Right kidney (tissue), 1 donor: ENCODE data around the gene CR1.
A peak's percentile ranks its signal among the peaks of the same experiment; 100 is the strongest.
"Not testable (repeated sequence)": the region's sequence is repeated elsewhere in the genome, so short reads cannot be mapped to it uniquely, and the experiment has no call there.

Experiments used
- DNase-seq: peaks from one replicate; pipeline ENCODE4 v3.0.0-alpha.2; 2016

Gene CR1

DNA sequence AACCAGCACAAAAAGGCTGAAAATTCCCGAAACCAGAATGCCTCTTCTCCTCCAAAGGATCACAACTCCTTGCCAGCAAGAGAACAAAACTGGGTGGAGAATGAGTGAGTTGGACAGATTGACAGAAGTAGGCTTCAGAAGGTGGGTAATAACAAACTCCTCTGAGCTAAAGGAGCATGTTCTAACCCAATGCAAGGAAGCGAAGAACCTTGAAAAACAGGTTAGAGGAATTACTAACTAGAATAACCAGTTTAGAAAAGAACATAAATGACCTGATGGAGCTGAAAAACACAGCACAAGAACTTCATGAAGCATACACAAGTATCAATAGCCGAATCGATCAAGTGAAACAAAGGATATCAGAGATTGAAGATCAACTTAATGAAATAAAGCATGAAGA lies 93.5 kb downstream of the CR1 start:
- not testable (repeated sequence) for DNase-seq

DNA sequence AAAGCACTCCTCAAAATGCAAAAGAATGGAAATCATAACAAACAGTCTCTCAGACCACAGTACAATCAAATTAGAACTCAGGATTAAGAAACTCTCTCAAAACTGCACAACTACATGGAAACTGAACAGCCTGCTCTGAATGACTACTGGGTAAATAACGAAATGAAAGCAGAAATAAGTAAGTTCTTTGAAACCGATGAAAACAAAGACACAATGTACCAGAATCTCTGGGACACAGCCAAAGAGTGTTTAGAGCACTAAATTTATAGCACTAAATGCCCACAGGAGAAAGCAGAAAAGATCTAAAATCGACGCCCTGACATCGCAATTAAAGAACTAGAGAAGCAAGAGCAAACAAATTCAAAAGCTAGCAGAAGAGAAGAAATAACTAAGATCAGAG lies 95.2 kb downstream of the CR1 start:
- not testable (repeated sequence) for DNase-seq

GRCh38 chr1:207594095-207594494 lies 98.1 kb downstream of the CR1 start:
- not testable (repeated sequence) for DNase-seq

- no peak for DNase-seq
Observed at GRCh38 chr1:207603777-207604176, 107.8 kb downstream of the CR1 start.

GRCh38 chr1:207605444-207606361 lies 109.7 kb downstream of the CR1 start:
- no peak for DNase-seq

- no peak for DNase-seq
Observed at GRCh38 chr1:207606362-207606755, 110.4 kb downstream of the CR1 start.

GRCh38 chr1:207612762-207613161 lies 116.8 kb downstream of the CR1 start:
- no peak for DNase-seq

DNA sequence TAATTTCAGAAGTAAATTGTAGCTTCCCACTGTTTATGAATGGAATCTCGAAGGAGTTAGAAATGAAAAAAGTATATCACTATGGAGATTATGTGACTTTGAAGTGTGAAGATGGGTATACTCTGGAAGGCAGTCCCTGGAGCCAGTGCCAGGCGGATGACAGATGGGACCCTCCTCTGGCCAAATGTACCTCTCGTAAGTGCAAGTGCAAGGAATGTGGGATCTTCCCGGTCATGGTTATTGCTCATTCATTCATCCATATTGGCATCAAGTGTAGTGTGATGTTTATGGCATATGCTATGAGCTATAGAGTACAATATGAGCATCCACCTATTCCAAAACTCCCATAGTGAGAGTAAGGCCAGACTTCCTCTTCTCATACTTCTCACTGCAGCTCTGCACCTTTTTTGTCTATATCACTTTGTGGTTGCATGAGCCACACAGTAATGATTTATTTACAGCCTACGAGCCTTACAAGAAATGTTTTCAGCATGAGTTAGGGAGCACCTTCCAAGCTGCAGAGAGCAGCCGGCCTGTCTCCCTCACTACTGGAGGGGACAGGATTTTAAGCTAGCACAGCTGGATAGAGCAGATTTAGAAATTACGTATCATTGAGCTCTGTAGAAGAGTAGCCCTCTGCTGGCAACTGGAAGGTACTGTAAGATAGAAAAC lies 124.0 kb downstream of the CR1 start:
- DNase-seq = peak; percentile 21

GRCh38 chr1:207620543-207620893 lies 124.6 kb downstream of the CR1 start:
- no peak for DNase-seq

DNA sequence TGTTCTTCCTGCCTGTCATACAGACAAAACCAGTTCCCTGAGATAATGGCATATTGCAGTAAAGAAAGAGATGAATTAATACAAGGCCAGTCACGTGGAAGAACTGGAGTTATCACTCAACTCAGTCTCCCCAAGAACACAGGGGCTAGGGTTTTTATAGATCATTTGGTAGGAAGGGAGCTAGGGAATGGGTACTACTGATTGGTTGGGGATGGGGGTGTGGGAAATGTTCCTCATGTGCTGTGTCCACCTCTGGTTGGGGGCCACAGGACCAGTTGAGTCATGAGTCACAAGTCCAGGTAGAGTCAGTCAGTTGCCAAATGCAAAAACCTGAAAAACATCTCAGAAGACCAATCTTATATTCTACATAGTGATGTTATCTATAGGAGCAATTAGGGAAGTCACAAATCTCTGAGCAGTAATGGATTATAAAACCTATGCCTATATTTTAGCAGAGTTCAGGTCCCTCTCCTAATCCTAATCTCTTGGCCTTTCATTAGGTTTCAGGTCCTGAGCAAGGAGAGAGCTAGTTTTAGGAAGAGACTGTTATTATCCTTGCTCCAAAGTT lies 129.6 kb downstream of the CR1 start:
- DNase-seq = not testable (repeated sequence)

- DNase-seq = no peak
Observed at GRCh38 chr1:207626972-207627337, 131.0 kb downstream of the CR1 start.

- DNase-seq = no peak
Observed at GRCh38 chr1:207627496-207627895, 131.5 kb downstream of the CR1 start.

DNA sequence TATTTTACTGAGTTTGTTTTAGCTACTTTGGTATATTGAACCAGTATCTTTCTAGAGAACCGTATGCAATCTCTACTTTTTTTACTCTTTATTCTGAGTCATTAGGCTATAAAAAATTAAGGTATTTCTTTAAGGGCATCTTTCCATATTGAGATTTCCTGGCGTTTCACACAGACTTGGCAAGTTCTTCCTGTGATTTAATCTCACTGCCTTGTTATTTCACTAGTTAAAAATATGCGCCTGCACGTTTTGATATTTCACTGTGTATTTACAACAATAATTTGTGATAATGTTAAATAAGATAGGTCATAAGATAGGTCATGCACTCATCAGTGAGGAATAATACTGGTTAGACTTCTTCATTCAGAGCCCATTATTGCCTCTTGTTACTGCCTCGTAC lies 132.8 kb downstream of the CR1 start:
- DNase-seq = no peak

- DNase-seq = no peak
Observed at GRCh38 chr1:207631137-207631536, 135.2 kb downstream of the CR1 start.

GRCh38 chr1:207633226-207633625 lies 137.3 kb downstream of the CR1 start:
- no peak for DNase-seq

DNA sequence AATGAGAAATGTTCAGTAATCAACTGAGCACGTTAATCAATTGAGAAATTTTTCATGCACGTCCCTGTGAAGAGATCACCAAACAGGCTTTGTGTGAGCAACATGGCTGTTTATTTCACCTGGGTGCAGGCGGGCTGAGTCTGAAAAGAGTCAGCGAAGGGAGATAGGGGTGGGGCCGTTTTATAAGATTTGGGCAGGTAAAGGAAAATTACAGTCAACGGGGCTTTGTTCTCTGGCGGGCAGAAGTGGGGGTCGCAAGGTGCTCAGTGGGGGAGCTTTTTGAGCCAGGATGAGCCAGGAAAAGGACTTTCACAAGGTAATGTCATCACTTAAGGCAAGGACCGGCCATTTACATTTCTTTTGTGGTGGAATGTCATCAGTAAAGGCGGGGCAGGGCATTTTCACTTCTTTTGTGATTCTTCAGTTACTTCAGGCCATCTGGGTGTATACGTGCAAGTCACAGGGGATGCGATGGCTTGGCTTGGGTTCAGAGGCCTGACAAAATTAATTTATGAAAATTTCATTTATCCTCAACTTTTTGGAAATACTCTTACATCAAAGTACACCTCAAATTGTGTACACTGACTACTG lies 137.8 kb downstream of the CR1 start:
- DNase-seq = not testable (repeated sequence)

GRCh38 chr1:207634293-207634692 lies 138.3 kb downstream of the CR1 start:
- not testable (repeated sequence) for DNase-seq

DNA sequence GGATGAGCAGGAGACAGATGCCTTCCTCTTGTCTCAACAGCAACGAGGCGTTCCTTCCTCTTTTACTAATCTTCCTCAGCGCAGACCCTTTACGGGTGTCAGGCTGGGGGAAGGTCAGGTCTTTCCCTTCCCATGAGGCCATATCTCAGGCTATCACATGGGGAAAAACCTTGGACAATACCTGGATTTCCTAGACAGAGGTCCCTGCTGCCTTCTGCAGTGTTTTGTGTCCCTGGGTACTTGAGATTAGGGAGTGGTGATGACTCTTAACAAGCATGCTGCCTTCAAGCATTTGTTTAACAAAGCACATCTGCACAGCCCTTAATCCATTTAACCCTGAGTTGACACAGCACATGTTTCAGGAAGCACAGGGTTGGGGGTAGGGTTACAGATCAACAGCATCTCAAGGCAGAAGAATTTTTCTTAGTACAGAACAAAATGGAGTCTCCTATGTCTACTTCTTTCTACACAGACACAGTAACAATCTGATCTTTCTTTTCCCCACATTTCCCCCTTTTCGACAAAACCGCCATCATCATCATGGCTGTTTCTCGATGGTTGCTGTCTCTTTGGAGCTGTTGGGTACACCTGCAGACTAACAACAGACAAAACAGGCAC lies 139.7 kb downstream of the CR1 start:
- DNase-seq = not testable (repeated sequence)

GRCh38 chr1:207638487-207639145 lies 142.7 kb downstream of the CR1 start:
- DNase-seq = not testable (repeated sequence)

DNA sequence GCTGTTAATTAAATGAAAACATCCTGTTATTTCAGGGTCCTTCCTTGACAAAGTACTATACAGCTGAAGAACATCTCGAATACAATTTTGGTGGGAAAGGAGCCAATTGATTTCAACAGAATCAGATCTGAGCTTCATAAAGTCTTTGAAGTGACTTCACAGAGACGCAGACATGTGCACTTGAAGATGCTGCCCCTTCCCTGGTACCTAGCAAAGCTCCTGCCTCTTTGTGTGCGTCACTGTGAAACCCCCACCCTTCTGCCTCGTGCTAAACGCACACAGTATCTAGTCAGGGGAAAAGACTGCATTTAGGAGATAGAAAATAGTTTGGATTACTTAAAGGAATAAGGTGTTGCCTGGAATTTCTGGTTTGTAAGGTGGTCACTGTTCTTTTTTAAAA lies 143.4 kb downstream of the CR1 start:
- DNase-seq = not testable (repeated sequence)

GRCh38 chr1:207644166-207644851 lies 148.4 kb downstream of the CR1 start:
- DNase-seq = peak; percentile 24
